Common myeloid progenitor, CD34-positive (primary cell): ENCODE results near the gene ZC3H18.

ENCODE experiments used
- CTCF ChIA-PET: fragments of 350-600 bp; sonication (Branson Sonifier 250); formaldehyde crosslinking; loops from one replicate; lab custom pipeline; 2021; ENCODE audit warnings: antibody characterized with exemption; lab: Charles Lee
- POLR2A ChIA-PET: fragments of 350-600 bp; sonication (Branson Sonifier 250); formaldehyde crosslinking; loops from one replicate; lab custom pipeline; 2021; ENCODE audit warnings: antibody characterized with exemption; lab: Charles Lee
- DNase-seq, 3 donors: peaks; one replicate each; pipeline versions ENCODE4 v3.0.0 to v3.0.0-alpha.2; 2013
- H3K27ac ChIP-seq, 2 experiments: 1 replicate in 1 of 2; 2 replicates in 1 of 2; pipeline ENCODE4 v1.7.0; 2013; ENCODE audit warnings: inconsistent platforms in 2 of 2, low read length in 2 of 2, mild to moderate bottlenecking in 2 of 2, low read depth in 1 of 2, moderate library complexity in 1 of 2; ENCODE audit not compliant: severe bottlenecking in 2 of 2, insufficient read depth in 1 of 2, poor library complexity in 1 of 2
- H3K27me3 ChIP-seq, 5 experiments: replicated peaks in 2 of 5; 1 replicate in 3 of 5; 2 replicates in 2 of 5; pipeline versions ENCODE4 v1.6.1 to v1.7.0; 2013; ENCODE audit warnings: low read length in 4 of 5, mild to moderate bottlenecking in 2 of 5, moderate library complexity in 2 of 5, inconsistent platforms in 1 of 5; ENCODE audit not compliant: insufficient read depth in 5 of 5, control insufficient read depth in 4 of 5
- H3K36me3 ChIP-seq, 4 experiments: 1 replicate in 2 of 4; 2 replicates in 2 of 4; pipeline versions ENCODE4 v1.6.1 to v1.7.0; 2013; ENCODE audit warnings: low read length in 3 of 4, control low read depth in 1 of 4, mild to moderate bottlenecking in 1 of 4; ENCODE audit not compliant: control insufficient read depth in 4 of 4, insufficient read depth in 4 of 4
- H3K4me1 ChIP-seq, 4 experiments: 1 replicate in 3 of 4; 2 replicates in 1 of 4; pipeline versions ENCODE4 v1.6.1 to v1.7.1; 2013; ENCODE audit warnings: low read length in 3 of 4, mild to moderate bottlenecking in 3 of 4, control low read depth in 1 of 4, inconsistent platforms in 1 of 4, moderate library complexity in 1 of 4; ENCODE audit not compliant: control insufficient read depth in 4 of 4, insufficient read depth in 4 of 4; ENCODE audit errors: control extremely low read depth in 1 of 4
- H3K4me3 ChIP-seq, 7 experiments: 1 replicate in 4 of 7; 2 replicates in 3 of 7; pipeline versions ENCODE4 v1.5.1 to v1.7.0; 2013; ENCODE audit warnings: mild to moderate bottlenecking in 7 of 7, low read length in 6 of 7, moderate library complexity in 6 of 7, inconsistent platforms in 2 of 7, low read depth in 2 of 7, control low read depth in 1 of 7; ENCODE audit not compliant: insufficient read depth in 4 of 7, control insufficient read depth in 1 of 7; ENCODE audit errors: extremely low read depth in 1 of 7
- H3K9me3 ChIP-seq, 5 experiments: 1 replicate in 4 of 5; 2 replicates in 1 of 5; pipeline versions ENCODE4 v1.6.1 to v1.7.1; 2013; ENCODE audit warnings: low read length in 4 of 5, mild to moderate bottlenecking in 2 of 5, inconsistent platforms in 1 of 5, low read depth in 1 of 5, moderate library complexity in 1 of 5; ENCODE audit not compliant: control insufficient read depth in 4 of 5, insufficient read depth in 2 of 5; ENCODE audit errors: control extremely low read depth in 1 of 5
- WGBS: methylation state at CpG from one replicate; pipeline ENCODE4 v1.1.5; 2013; ENCODE audit not compliant: insufficient coverage; 5-methylcytosine and 5-hydroxymethylcytosine counted together

Gene ZC3H18

DNA sequence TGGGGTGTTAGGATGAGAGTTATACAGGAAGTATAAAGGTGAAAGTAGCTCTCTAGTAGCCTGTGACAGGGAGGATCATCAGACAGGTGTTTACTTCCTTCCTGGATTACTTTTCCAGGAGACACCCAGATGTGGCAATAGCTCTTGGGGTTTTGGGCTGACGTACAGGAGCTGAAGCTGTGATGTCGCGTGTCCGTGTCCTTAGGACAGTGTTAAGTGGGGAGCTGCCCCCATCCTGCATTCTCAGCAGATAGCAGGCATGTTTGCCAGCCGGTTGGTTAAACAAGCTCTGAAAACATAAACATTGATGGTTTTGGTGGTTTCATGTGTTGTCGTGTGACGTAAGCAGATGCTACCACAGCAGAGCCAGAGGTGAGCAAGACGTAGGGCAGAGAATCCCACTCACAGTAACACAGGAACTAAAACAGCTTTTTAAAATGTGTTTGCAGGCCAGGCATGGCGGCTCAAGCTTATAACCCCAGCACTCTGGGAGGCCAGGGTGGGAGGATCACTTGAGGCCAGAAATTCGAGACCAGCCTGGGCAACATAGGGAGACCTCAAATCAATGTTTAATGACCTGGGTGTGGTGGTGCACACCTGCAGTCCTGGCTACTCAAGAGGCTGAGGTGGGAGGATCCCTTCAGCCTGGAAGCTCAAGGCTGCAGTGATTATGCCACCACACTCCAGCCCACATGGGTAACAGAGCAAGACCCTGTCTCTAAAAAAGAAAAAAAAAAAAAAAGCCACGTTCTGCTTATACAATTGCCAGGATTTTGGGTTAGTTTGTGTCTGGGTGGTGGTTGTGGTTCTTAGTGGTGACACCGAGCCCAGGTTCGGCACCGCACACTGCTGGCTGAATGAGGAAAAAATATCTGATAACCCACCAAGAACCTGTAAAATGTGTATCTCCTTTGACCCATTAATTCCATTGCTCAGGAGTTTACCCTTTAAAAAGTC, 49.9 kb downstream of the ZC3H18 start:
- H3K9me3 ChIP-seq = no peaks in the 10 kb centered on the region
- no peaks in the 10 kb centered on the region for H3K27me3 ChIP-seq
- POLR2A ChIA-PET = no interaction called here
- peaks cover 6 to 80% (median 57%) of the 10 kb centered on the region in 4 experiments for H3K36me3 ChIP-seq
- H3K4me3 ChIP-seq = no peak overlapping the region
- no peak for DNase-seq
- H3K27ac ChIP-seq = no peak overlapping the region
- no peaks in the 10 kb centered on the region for H3K4me1 ChIP-seq
- CTCF ChIA-PET = interaction anchor here (0.8 to 1.2 kb wide), 4 partner anchors 11 to 30 kb away, joined by 3 to 5 read pairs (median 4); no protein-coding TSS in a partner anchor
- 97% methylated on average over 12 of the region's 14 CpGs for WGBS

DNA sequence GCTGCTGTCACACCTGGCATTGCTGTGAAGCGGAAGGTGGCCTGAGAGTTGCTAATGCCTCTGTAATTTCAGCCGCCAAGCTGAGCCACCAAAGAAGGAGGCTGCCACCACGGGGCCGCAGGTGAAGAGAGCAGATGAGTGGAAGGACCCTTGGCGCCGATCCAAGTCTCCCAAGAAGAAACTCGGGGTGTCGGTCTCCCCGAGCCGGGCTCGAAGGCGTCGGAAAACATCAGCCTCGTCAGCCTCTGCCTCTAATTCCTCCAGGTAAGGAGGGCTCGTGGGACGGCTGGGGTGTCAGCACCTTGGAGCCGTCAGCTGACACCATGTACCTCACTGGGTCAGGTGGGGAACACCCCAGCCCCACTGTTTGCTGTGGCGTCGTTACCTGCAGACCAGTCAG, 51.9 kb downstream of the ZC3H18 start:
- peaks cover 5 to 74% (median 57%) of the 10 kb centered on the region in 4 experiments for H3K36me3 ChIP-seq
- no peaks in the 10 kb centered on the region for H3K27me3 ChIP-seq
- no peak overlapping the region for H3K27ac ChIP-seq
- DNase-seq = no peak
- no peaks in the 10 kb centered on the region for H3K9me3 ChIP-seq
- WGBS = 95% methylated on average over 19 of the region's 19 CpGs
- H3K4me3 ChIP-seq = no peak overlapping the region
- H3K4me1 ChIP-seq = no peaks in the 10 kb centered on the region
- POLR2A ChIA-PET = no interaction called here
- CTCF ChIA-PET = no interaction called here

DNA sequence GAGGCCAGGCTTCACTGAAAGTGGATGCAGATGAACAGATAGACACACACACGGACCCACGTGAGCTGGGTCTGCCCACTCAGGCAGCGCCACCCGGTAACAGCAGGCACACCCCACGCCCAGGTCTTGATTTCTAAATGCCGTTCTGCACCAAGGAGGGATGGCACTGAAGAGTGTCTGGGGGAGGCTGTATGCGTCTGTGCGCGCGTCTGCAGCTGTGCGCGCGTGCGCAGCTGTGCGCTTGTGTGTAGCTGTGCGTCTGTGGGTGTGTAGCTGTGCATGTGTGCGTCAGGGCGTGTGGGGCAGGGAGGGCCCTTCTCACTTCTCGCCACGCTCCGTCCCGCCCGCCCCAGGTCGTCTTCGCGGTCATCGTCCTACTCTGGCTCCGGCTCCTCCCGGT, 52.7 kb downstream of the ZC3H18 start:
- 97% methylated on average over 23 of the region's 29 CpGs for WGBS
- no peak for DNase-seq
- ChIA-PET CTCF (interaction anchor here (1.4 kb wide), 1 partner anchor 10 kb away, joined by 3 read pairs; no protein-coding TSS in a partner anchor), POLR2A (no interaction called here)
- Histone ChIP-seq H3K4me1 (no peaks in the 10 kb centered on the region), H3K36me3 (peaks cover 3 to 74% (median 56%) of the 10 kb centered on the region in 4 experiments), H3K27me3 (no peaks in the 10 kb centered on the region), H3K9me3 (no peaks in the 10 kb centered on the region), H3K27ac (no peak overlapping the region), H3K4me3 (no peak overlapping the region)

DNA sequence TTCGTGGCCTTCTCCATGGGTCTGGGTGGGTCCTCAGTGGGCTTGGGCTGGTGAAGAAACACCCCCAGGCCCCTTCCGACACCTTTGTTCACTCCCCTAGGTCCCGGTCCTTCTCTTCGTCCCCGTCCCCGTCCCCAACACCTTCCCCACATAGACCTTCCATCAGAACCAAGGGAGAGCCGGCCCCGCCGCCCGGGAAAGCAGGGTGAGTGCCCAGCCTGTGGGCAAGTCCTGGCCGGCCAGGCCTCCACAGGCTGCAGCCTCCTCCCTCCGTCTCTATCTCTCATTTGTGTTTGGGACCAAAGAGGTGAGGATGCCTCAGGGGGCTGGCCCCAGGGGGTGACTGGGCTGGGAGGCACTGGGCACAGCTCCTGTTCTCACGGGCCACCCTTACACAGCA, 53.7 kb downstream of the ZC3H18 start:
- no peak for DNase-seq
- CTCF ChIA-PET = interaction anchor here (1.4 kb wide), 1 partner anchor 9 kb away, joined by 3 read pairs; no protein-coding TSS in a partner anchor
- 93% methylated on average over 5 of the region's 13 CpGs for WGBS
- Histone ChIP-seq H3K27me3 (no peaks in the 10 kb centered on the region), H3K27ac (no peak overlapping the region), H3K4me3 (no peak overlapping the region), H3K4me1 (peaks cover 0 to 3% (median 0%) of the 10 kb centered on the region in 4 experiments), H3K9me3 (no peaks in the 10 kb centered on the region), H3K36me3 (peaks cover 3 to 74% (median 60%) of the 10 kb centered on the region in 4 experiments)
- POLR2A ChIA-PET = no interaction called here

DNA sequence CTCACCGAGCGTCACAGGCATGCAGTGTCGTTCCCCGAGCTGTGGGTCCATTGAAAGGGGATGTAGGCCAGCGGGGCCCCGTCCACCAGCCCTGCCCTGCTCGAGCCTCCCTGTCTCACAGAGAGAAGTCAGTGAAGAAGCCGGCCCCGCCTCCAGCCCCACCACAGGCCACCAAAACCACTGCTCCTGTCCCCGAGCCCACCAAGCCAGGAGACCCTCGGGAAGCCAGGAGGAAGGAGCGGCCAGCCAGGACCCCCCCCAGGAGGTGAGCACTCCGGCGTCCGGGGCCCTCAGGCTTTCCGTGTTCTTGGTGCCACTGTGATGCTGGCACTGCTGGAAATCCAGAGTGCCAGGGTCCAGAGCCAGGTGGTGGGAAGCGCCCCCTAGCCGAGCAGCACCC, 54.3 kb downstream of the ZC3H18 start:
- no peak for DNase-seq
- Histone ChIP-seq H3K36me3 (peaks cover 3 to 74% (median 59%) of the 10 kb centered on the region in 4 experiments), H3K27ac (no peak overlapping the region), H3K9me3 (no peaks in the 10 kb centered on the region), H3K4me1 (peaks cover 0 to 3% (median 0%) of the 10 kb centered on the region in 4 experiments), H3K4me3 (no peak overlapping the region), H3K27me3 (no peaks in the 10 kb centered on the region)
- ChIA-PET POLR2A (no interaction called here), CTCF (no interaction called here)
- 96% methylated on average over 18 of the region's 18 CpGs for WGBS

DNA sequence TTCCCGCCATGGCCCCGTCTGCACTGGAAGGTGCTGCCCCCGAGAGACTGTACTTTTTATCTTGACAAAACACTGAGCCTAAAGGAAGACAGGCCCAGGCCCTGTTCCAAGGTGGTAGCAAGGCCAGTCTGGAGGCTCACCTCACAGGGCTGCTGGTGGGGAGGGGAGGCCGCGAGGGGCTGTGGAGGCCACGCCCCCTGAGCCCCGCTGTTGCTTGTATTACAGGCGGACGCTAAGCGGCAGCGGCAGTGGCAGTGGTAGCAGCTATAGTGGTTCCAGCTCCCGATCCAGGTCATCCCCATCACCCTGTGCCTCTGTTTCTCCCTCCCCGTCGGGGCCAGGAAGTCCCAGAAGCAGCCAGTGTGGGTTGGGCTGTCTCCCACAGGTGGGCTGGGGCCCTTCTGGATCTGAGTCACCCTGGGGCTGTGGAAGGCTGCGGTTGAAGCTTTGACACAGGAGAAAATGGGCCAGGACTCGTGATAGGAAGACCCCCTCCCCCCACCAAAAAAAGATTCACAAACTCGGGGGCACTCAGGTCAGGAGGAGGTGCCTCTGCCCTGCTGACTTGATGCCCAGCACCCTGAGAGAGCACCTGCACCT, 54.9 kb downstream of the ZC3H18 start:
- Histone ChIP-seq H3K27ac (no peak overlapping the region), H3K4me3 (no peak overlapping the region), H3K27me3 (no peaks in the 10 kb centered on the region), H3K9me3 (no peaks in the 10 kb centered on the region), H3K36me3 (peaks cover 3 to 78% (median 62%) of the 10 kb centered on the region in 4 experiments), H3K4me1 (peaks cover 0 to 3% (median 0%) of the 10 kb centered on the region in 4 experiments)
- 98% methylated on average over 13 of the region's 17 CpGs for WGBS
- DNase-seq = no peak
- POLR2A ChIA-PET = interaction anchor here (0.6 kb wide), 1 partner anchor 21 kb away, joined by 3 read pairs; no protein-coding TSS in a partner anchor
- CTCF ChIA-PET = no interaction called here
